Parathyroid adenoma (tissue), 2 donors: Measurements from ENCODE around the gene SH3PXD2B.

Experiments used
- H2AFZ ChIP-seq: fragments of 300-600 bp; sonication (generic); one replicate; pipeline ENCODE4 v1.7.0; 2017; ENCODE audit warnings: antibody characterized with exemption, mild to moderate bottlenecking
- H3K27ac ChIP-seq: fragments of 300-600 bp; sonication (generic); one replicate; pipeline ENCODE4 v1.7.0; 2017
- H3K27me3 ChIP-seq: fragments of 300-600 bp; sonication (generic); one replicate; pipeline ENCODE4 v1.7.0; 2017; ENCODE audit warnings: low read length; ENCODE audit not compliant: control insufficient read depth, insufficient read depth
- H3K36me3 ChIP-seq: fragments of 300-600 bp; sonication (generic); one replicate; pipeline ENCODE4 v1.7.0; 2017; ENCODE audit warnings: low read length; ENCODE audit not compliant: control insufficient read depth, insufficient read depth
- H3K4me1 ChIP-seq: fragments of 300-600 bp; sonication (generic); one replicate; pipeline ENCODE4 v1.7.0; 2017; ENCODE audit warnings: control low read depth
- H3K4me2 ChIP-seq: fragments of 300-600 bp; sonication (generic); one replicate; pipeline ENCODE4 v1.7.0; 2017; ENCODE audit warnings: low read length
- H3K4me3 ChIP-seq: fragments of 300-600 bp; sonication (generic); one replicate; pipeline ENCODE4 v1.7.0; 2017; ENCODE audit warnings: low read depth, low read length
- H3K79me2 ChIP-seq: fragments of 300-600 bp; sonication (generic); one replicate; pipeline ENCODE4 v1.7.0; 2017; ENCODE audit warnings: control low read depth
- H3K9ac ChIP-seq: fragments of 300-600 bp; sonication (generic); one replicate; pipeline ENCODE4 v1.7.0; 2017; ENCODE audit warnings: mild to moderate bottlenecking
- H3K9me3 ChIP-seq: fragments of 300-600 bp; sonication (generic); one replicate; pipeline ENCODE4 v1.7.0; 2017; ENCODE audit warnings: low read length; ENCODE audit not compliant: control insufficient read depth
- TF ChIP-seq, protein P1 (sequence below): fragments of 300-600 bp; sonication (generic); IDR thresholded peaks from one replicate; pipeline ENCODE4 v1.7.0; 2017; ENCODE audit warnings: antibody characterized with exemption, mild to moderate bottlenecking
- donor health status: primary hyperparathyroidism.

SH3PXD2B gene

GRCh38 chr5:172344855-172345409 is 109.4 kb downstream of the SH3PXD2B start:
- H3K27ac ChIP-seq: no peak overlapping the region
- H2AFZ ChIP-seq: no peak overlapping the region
- H3K27me3 ChIP-seq: no peaks in the 10 kb centered on the region
- H3K9ac ChIP-seq: no peak overlapping the region
- H3K4me3 ChIP-seq: no peak overlapping the region
- no peaks in the 10 kb centered on the region for H3K4me1 ChIP-seq
- H3K9me3 ChIP-seq: no peaks in the 10 kb centered on the region
- no peaks in the 10 kb centered on the region for H3K79me2 ChIP-seq
- TF ChIP-seq, protein P1, sequence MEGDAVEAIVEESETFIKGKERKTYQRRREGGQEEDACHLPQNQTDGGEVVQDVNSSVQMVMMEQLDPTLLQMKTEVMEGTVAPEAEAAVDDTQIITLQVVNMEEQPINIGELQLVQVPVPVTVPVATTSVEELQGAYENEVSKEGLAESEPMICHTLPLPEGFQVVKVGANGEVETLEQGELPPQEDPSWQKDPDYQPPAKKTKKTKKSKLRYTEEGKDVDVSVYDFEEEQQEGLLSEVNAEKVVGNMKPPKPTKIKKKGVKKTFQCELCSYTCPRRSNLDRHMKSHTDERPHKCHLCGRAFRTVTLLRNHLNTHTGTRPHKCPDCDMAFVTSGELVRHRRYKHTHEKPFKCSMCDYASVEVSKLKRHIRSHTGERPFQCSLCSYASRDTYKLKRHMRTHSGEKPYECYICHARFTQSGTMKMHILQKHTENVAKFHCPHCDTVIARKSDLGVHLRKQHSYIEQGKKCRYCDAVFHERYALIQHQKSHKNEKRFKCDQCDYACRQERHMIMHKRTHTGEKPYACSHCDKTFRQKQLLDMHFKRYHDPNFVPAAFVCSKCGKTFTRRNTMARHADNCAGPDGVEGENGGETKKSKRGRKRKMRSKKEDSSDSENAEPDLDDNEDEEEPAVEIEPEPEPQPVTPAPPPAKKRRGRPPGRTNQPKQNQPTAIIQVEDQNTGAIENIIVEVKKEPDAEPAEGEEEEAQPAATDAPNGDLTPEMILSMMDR: no peak
- no peaks in the 10 kb centered on the region for H3K36me3 ChIP-seq
- H3K4me2 ChIP-seq: no peak overlapping the region

- no peaks in the 10 kb centered on the region for H3K4me1 ChIP-seq
- H2AFZ ChIP-seq: no peak overlapping the region
- no peak overlapping the region for H3K4me3 ChIP-seq
- H3K9me3 ChIP-seq: no peaks in the 10 kb centered on the region
- H3K27me3 ChIP-seq: no peaks in the 10 kb centered on the region
- H3K79me2 ChIP-seq: no peaks in the 10 kb centered on the region
- no peak overlapping the region for H3K9ac ChIP-seq
- no peaks in the 10 kb centered on the region for H3K36me3 ChIP-seq
- TF ChIP-seq, protein P1: no peak
- no peak overlapping the region for H3K4me2 ChIP-seq
- H3K27ac ChIP-seq: no peak overlapping the region
Measured at GRCh38 chr5:172343741-172344140, 110.6 kb downstream of the SH3PXD2B start.

DNA sequence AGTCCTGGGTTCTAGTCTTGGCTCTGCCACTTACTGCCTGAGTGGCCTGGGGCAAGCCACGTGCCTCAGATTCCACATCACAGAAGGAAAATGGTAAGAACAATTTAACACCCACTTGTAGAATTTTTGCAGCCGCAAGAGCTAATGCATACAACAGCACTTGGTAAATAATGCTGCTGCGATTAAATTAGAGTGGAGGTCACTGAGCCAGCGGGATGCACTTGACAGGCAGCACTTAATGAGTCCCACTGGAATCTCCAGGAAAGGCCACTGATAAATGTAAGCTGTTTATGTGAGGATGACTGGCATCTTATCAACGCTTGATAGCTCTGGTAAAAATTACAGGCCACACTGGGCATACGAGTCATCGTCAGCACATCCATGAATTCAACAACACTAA is 111.4 kb downstream of the SH3PXD2B start:
- H3K9me3 ChIP-seq: no peaks in the 10 kb centered on the region
- TF ChIP-seq, protein P1: no peak
- H3K27ac ChIP-seq: no peak overlapping the region
- no peak overlapping the region for H3K4me3 ChIP-seq
- no peaks in the 10 kb centered on the region for H3K4me1 ChIP-seq
- no peaks in the 10 kb centered on the region for H3K27me3 ChIP-seq
- H3K36me3 ChIP-seq: no peaks in the 10 kb centered on the region
- no peak overlapping the region for H3K4me2 ChIP-seq
- H3K9ac ChIP-seq: no peak overlapping the region
- no peak overlapping the region for H2AFZ ChIP-seq
- H3K79me2 ChIP-seq: no peaks in the 10 kb centered on the region

DNA sequence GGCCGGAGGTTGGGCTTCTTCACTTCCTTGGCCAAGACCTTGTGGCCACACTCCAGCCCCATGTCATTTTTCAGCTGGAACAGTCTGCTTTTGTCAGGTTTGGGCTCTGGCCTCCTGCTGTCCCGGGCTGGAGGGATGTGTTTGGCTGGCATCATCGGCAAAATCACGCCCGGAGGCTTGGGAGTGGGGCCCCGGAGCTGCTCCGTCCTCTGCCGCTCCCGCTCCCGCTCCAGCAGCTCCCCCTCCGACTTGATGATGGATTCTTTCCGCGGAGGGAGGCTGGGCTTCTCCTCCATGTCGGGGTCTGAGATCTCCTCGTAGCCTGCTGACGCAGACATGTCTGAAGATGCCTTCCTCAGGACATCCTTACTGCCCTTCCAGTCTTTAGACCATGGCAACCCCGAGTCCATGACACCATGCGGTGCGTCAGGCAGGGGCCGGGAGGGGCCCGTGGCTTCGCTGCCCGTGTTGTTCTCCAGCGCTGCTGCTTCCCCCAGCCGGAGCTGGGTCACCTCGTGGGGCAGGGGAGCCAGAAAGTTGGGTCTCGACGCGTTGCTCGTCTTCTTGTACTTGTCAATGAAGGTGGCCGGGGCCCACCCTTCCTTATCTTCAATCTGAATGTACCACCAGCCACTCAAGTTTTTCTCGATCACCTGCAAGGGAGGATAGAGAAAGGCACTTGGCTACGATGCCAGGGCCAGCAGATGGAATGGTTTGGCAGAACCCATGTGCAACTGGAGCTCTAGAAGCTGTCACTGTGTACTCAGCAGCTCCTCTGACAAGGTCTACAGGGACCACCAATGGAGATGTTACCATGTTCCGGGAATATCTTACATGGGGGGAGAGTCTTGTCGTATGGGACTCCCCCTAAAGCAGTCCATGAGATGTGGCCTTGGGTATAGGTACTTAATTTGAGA is 114.8 kb downstream of the SH3PXD2B start:
- Histone ChIP-seq H3K79me2 (no peaks in the 10 kb centered on the region), H3K36me3 (no peaks in the 10 kb centered on the region), H2AFZ (no peak overlapping the region), H3K9me3 (no peaks in the 10 kb centered on the region), H3K4me2 (no peak overlapping the region), H3K27me3 (no peaks in the 10 kb centered on the region), H3K9ac (no peak overlapping the region), H3K4me3 (no peak overlapping the region), H3K27ac (no peak overlapping the region), H3K4me1 (no peaks in the 10 kb centered on the region)
- TF ChIP-seq, protein P1: no peak
